Right cardiac atrium (tissue), 5 donors: ENCODE measurements around the gene NCOA6. TPM values are rescaled to one million over a fixed set of nuclear protein-coding genes. Genes with fewer than 3 reads are reported as not detected.

Source experiments
- ATAC-seq, 2 donors: fragments of 200-7000 bp; cut with Tn5 transposase; one replicate each; pipeline versions ENCODE4 v1.8.0 to v1.9.1; 2020; ENCODE audit warnings: moderate library complexity in 2 of 2, mild to moderate bottlenecking in 1 of 2
- DNase-seq, 3 donors: peaks; one replicate each; pipeline ENCODE4 v3.0.0-alpha.2; 2020
- H3K27ac ChIP-seq: one replicate; pipeline ENCODE4 v1.5.1; 2013; ENCODE audit warnings: mild to moderate bottlenecking, low read length, control low read depth, moderate library complexity
- H3K27me3 ChIP-seq: one replicate; pipeline ENCODE4 v1.6.1; 2013; ENCODE audit not compliant: control insufficient read depth, insufficient read depth
- H3K4me1 ChIP-seq: one replicate; pipeline ENCODE4 v1.6.1; 2013; ENCODE audit warnings: low read length; ENCODE audit not compliant: control insufficient read depth, insufficient read depth
- H3K4me3 ChIP-seq: one replicate; pipeline ENCODE4 v1.5.1; 2013; ENCODE audit warnings: low read length, control low read depth
- H3K9me3 ChIP-seq: one replicate; pipeline ENCODE4 v1.6.1; 2013; ENCODE audit warnings: low read length; ENCODE audit not compliant: control insufficient read depth
- WGBS: extraction: QIAGEN DNeasy Blood & Tissue Kit; methylation state at CpG from one replicate; pipeline ENCODE4 v1.1.7; 2013; 5-methylcytosine and 5-hydroxymethylcytosine counted together
- intact Hi-C, 4 donors: fragments of 100-400 bp; cut with DNase I; formaldehyde crosslinking; loops; one replicate each; pipeline versions ENCODE4 v1.11.0 to v1.14.0; 2022 to 2023
- polyA plus RNA-seq: library from polyadenylated mRNA; stranded (reverse); fragments of 200-250 nt; gene quantifications from one replicate; pipeline ENCODE4 v1.2.3, GENCODE V29; 2013
- total RNA-seq, 4 donors: library from RNA; stranded (reverse); fragmentation: NEBNext Ultra II Directional; extraction: Animal tissue kit (Norgen Biotek cat#: 25700); gene quantifications; one replicate each; pipeline ENCODE4 v1.2.1, GENCODE V29; 2021
- donor health status: healthy with polysubstance abuse.
- donor health status: DM: no; HTN: yes; CAD: no.
- donor health status: DM: no; HTN: no; CAD: no.
- donor health status: DM: no; HTN: yes; CAD: no; lungs with severe emphysema.
- donor health status: DM: yes; HTN: yes; CAD: no.

NCOA6 gene
- total and polyA plus RNA-seq, 5 donors: 17.8 to 26.5 (median 19.9) TPM

DNA sequence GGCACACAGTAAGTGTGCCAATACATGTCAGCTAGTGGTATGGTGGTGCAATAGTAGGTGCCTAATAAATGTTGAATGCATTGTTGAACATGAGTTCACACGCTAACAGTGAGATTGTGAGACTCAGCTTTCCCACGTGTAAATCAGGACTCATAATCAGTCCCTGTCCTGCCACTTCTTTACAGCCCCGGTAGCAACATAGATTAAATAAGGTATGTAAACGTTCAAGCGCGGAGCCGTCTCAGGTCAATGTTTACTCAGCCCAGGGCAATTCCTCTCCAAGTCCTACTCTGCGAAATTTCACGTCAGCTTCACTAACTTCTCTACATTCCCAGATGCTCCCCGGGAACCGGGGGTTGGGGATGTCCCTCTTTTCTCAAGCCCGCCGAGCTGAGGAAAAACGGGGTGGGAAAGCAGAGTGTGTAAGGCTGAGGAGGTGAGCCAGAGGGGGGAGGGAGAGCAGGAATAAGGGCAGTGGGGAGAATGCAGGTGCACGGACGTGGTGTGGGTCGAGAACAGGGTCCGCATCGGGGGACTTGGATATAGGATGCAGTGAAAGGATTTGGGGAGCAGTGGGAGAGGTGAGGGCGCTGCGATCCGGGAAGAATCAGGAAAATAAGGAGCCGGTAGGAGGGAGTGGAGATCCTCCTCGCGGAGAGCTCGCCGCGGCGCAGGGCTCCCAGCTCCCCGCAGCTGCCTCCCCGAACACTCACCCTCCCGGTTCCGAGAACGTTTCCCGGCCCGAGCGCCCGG lies 121.9 kb downstream of the NCOA6 start:
- DNase-seq (no peak), ATAC-seq (peak in 1 of 2 donors; percentile 8)
- under 1% methylated on average over 38 of the region's 38 CpGs for WGBS
- intact Hi-C loops: loop anchor here in 2 of 4 donors (10.0 kb wide), 2 partner anchors 119 to 139 kb away; no protein-coding TSS in a partner anchor
- H3K27me3 ChIP-seq: no peaks in the 10 kb centered on the region
- no peaks in the 10 kb centered on the region for H3K9me3 ChIP-seq
- peaks cover 3% of the 10 kb centered on the region for H3K4me1 ChIP-seq
- peak overlapping the region; percentile 76 for H3K4me3 ChIP-seq
- peak overlapping the region; percentile 59 for H3K27ac ChIP-seq

DNA sequence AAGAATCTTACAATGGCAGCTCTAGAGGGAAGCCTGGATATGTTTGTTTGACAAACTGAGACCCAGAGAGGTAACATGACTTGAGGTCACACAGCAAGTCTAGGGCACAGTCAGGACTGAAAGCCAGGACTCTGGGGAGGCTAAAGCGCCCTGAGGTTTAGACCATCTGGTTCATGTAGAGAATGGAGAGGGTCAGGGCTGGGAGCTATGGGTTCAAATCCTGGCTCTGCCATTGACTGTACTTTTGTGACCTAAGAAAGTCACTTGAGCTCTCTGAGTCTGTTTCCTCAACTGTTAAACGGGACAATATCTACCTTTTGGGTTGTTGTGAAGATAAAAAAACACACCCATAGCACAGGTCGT lies 122.4 kb downstream of the NCOA6 start:
- H3K4me3 ChIP-seq: no peak overlapping the region
- H3K4me1 ChIP-seq: peaks cover 3% of the 10 kb centered on the region
- H3K27ac ChIP-seq: no peak overlapping the region
- 42% methylated on average over 3 of the region's 3 CpGs for WGBS
- DNase-seq: no peak
- no peak for ATAC-seq
- intact Hi-C loops: loop anchor here in 2 of 4 donors (10.0 kb wide), 2 partner anchors 118 to 138 kb away; no protein-coding TSS in a partner anchor
- no peaks in the 10 kb centered on the region for H3K9me3 ChIP-seq
- no peaks in the 10 kb centered on the region for H3K27me3 ChIP-seq

DNA sequence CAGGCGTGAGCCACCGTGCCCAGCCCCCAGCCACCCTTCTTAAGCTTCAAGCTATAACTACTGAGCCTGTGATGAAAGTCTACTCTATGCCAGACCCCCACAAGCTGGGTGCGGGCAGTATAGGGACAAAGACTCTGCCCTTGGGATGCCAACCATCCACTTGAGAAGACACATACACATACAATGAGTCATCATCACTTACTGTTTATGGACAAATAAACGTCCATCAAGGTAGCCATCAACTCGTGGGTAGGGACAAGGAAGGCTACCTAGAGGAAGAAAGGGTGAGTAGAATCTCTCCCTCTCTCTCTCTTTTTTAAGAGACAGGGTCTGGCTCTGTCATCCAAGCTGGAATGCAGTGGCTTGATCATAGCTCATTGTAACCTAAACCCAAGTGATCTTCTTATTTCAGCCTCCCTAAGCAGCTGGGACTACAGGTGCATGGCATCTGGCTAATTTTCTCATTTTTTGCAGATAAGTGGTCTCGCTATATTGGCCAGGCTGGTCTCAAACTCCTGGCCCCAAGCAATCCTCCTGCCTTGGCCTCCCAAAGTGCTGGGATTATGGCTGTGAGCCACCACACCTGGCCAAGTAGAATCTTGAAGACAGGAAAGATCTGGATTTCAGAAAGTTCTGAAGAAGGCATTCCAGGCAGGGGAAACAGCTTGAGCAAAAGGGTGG lies 123.9 kb downstream of the NCOA6 start:
- Histone ChIP-seq H3K4me3 (no peak overlapping the region), H3K27me3 (no peaks in the 10 kb centered on the region), H3K9me3 (no peaks in the 10 kb centered on the region), H3K27ac (no peak overlapping the region), H3K4me1 (peaks cover 3% of the 10 kb centered on the region)
- ATAC-seq (no peak), DNase-seq (no peak)
- 80% methylated on average over 6 of the region's 6 CpGs for WGBS
- intact Hi-C loops: loop anchor here in 2 of 4 donors (10.0 kb wide), 2 partner anchors 117 to 137 kb away; no protein-coding TSS in a partner anchor

DNA sequence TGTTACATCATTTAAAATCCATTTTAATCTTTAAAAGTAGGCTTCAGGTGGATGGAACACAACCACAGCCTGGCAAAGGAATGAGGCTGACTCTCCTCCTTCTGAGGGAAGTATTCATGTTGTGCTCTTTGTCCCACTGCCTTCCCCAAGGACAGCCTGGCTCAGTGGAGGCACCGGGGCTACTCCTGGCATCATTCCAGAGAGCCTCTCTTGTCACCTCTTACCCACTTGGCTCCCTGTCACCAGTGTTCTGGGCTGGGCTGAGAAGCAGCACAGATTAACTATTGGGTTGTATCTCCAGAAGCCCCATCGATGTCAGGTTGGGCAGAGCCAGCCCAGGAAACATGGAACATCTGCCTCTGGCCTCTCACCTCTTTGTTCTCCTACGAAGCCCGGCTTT lies 132.0 kb downstream of the NCOA6 start:
- intact Hi-C loops: no loop called here
- Histone ChIP-seq H3K27me3 (no peaks in the 10 kb centered on the region), H3K4me1 (no peaks in the 10 kb centered on the region), H3K27ac (no peak overlapping the region), H3K4me3 (no peak overlapping the region), H3K9me3 (no peaks in the 10 kb centered on the region)
- ATAC-seq (peak; percentile 47 to 68), DNase-seq (no peak)
- 30% methylated on average over 4 of the region's 4 CpGs for WGBS

DNA sequence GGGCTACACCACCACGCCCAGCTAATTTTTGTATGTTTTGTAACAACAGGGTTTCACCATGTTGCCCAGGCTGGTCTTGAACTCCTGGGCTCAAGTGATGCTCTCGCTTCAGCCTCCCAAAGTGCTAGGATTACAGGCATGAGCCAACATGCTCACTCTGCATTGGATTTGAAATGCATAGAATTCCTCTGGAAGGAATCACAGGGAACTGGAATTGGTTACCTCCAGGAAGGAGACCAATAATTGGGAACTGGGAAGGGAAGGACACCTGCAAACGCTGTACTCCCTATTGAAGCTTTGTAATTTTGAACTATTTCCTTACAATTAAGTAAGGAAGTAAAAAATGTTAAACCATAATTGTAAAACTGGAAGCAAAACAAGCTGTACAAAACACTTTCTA lies 133.6 kb downstream of the NCOA6 start:
- WGBS: 85% methylated on average over 3 of the region's 3 CpGs
- no peaks in the 10 kb centered on the region for H3K4me1 ChIP-seq
- H3K4me3 ChIP-seq: no peak overlapping the region
- no peak for DNase-seq
- no peaks in the 10 kb centered on the region for H3K9me3 ChIP-seq
- intact Hi-C loops: no loop called here
- ATAC-seq: no peak
- no peak overlapping the region for H3K27ac ChIP-seq
- H3K27me3 ChIP-seq: no peaks in the 10 kb centered on the region

DNA sequence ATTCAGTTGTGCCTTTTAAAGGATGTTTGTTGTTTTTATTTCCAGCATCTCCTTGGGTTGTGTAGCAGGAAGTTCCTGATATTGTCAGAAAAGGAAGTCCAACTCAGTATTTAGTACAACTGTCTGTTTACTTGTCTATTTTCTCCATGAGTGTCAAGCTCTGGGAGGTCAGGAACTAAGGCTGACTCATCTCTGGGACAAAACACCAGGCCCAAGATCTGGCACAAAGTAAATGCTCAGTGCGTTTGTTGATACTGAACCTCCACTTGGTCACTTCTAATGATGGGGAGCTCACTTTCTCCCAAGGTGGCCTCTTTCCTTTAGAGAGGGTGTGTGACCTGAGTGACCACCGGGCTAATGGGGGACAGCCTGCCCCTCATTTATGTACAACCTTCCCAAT lies 136.0 kb downstream of the NCOA6 start:
- ATAC-seq (peak in 1 of 2 donors; percentile 47), DNase-seq (no peak)
- 68% methylated on average over 2 of the region's 2 CpGs for WGBS
- no peak overlapping the region for H3K4me3 ChIP-seq
- H3K27me3 ChIP-seq: no peaks in the 10 kb centered on the region
- no peaks in the 10 kb centered on the region for H3K9me3 ChIP-seq
- H3K4me1 ChIP-seq: no peaks in the 10 kb centered on the region
- intact Hi-C loops: loop anchor here in 1 of 4 donors (10.0 kb wide), 1 partner anchor 55 kb away; no protein-coding TSS in a partner anchor
- peak overlapping the region; percentile 43 for H3K27ac ChIP-seq

DNA sequence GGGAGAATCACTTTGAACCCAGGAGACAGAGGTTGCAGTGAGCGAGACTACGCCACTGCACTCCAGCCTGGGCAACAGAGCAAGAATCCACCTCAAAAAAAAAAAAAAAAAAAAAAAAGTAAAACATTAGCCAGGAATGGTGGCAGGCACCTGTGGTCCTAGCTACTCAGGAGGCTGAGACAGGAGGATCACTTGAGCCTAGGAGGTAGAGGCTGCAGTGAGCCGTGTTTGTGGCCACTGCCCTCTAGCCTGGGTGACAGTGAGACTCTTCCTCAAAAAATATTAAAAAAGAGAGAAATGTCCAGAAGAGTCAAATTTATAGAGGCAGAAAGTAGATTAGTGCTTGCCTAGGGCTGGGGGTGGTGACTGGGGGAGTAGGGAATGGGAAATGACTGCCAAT lies 141.8 kb downstream of the NCOA6 start:
- no peak overlapping the region for H3K27ac ChIP-seq
- intact Hi-C loops: loop anchor here in 1 of 4 donors (10.0 kb wide), 1 partner anchor 61 kb away; no protein-coding TSS in a partner anchor

DNA sequence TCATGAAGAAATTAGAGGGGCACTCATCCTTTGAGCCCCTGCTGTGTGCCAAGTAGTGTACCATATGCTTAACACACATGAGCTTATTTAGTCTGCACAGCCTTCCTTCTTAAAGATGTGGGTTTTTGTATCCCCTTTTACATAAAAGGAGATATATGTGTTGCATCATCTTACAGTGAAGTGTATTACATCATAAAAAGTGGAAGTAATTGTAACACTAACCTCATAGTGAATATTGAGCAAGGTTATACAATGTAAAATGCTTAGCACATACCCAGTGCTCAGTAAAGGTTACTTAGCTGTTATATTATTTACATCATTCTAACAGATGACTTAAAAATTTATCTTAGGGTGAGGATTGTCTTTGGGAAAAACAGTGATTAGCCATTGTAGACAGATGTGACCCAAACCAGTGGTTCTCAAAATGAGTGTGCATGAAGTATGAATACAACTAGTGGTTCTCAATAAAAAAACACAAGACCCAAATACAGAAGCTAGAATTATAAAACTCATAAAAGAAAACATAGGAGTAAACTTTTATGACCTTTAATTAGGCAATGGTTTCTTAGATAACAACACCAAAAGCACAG lies 144.8 kb downstream of the NCOA6 start:
- ATAC-seq: no peak
- Histone ChIP-seq H3K27me3 (no peaks in the 10 kb centered on the region), H3K4me3 (no peak overlapping the region), H3K4me1 (no peaks in the 10 kb centered on the region), H3K27ac (no peak overlapping the region), H3K9me3 (no peaks in the 10 kb centered on the region)
- DNase-seq: no peak
- intact Hi-C loops: loop anchor here in 1 of 4 donors (10.0 kb wide), 1 partner anchor 64 kb away; no protein-coding TSS in a partner anchor

More for the DNA sequence above, 141.8 kb downstream of the NCOA6 start:
- ATAC-seq (no peak), DNase-seq (no peak)
- H3K4me1 ChIP-seq: no peaks in the 10 kb centered on the region
- 90% methylated on average over 3 of the region's 3 CpGs for WGBS
- H3K9me3 ChIP-seq: no peaks in the 10 kb centered on the region
- no peaks in the 10 kb centered on the region for H3K27me3 ChIP-seq
- H3K4me3 ChIP-seq: no peak overlapping the region

DNA sequence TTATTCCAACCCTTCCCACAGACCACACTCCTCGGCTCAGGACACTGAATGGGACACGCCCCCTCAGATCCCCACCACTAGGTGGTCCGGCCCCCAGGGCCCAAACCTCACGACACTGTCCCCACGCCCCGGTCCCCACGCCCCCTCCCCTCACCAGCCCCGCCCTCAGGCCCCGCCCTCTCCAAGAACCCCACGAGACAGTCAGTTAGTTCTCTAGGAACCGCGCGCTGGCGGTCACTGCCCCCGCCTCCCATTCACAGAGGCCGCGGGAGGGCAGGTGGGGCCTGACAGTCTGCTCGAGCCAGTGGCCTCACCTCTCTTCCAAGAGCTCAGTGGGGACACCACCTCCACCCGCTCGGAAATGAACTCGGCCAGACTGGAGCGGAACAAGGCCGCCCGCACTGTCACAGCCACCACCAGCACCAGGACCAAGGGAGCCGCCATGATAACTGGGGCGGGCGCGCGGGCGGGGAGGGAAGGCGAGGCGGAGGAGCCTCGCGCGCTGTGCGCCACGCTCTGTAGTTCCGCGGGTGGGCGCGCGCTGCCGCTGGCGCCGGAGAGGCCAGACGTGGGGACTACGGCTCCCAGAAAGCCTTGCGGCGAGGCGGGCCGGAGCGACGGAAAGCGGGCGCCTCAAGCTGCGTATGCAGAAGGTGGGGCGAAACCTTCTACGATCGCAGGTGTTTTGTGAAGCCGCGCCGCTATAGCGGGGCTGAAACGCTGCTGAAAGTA lies 148.6 kb downstream of the NCOA6 start, which contains the start of gene PIGU:
Gene PIGU, minus strand, starts transcription at position 451 of the 732 bp plus-strand sequence. Its CDS starts 7 bp downstream, at position 444.
- WGBS: under 1% methylated on average over 64 of the region's 64 CpGs
- DNase-seq: peak; percentile 96 to 98 (median 98)

DNA sequence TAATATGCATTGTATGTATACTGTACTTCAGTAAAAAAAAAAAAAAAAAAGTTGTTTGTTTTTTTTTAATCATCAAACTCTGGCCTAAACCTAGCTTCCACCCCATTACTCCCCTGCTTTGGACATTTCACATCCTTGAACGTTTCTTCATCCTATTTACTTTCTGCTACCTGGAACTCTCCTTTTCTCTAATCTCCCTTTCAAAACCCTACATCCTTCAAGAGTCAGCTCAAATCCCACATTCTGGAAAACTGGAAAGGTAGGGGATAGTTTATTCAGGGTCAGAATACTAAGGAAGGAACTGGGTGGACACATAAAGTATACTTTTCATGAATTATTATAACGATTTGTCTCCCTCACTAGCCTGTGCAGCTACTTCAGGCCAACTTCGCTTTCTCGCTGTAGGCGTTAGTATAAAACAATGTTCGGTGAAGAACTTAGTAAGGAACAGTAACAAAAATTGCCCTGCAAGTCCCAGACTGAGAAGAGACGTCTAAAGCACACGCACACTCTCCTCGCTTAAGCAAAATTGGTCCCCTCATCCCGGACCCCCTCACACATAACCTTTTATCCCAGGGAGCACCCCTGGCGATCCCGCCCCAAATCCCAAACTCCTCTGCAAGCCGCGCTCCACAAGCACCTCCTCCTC lies 149.3 kb downstream of the NCOA6 start:
- H3K4me3 ChIP-seq: peak overlapping the region; percentile 89
- no peaks in the 10 kb centered on the region for H3K9me3 ChIP-seq
- no peaks in the 10 kb centered on the region for H3K27me3 ChIP-seq
- intact Hi-C loops: no loop called here
- peak overlapping the region; percentile 45 for H3K27ac ChIP-seq
- DNase-seq (no peak), ATAC-seq (no peak)
- H3K4me1 ChIP-seq: no peaks in the 10 kb centered on the region
- WGBS: 1% methylated on average over 14 of the region's 14 CpGs

More for the DNA sequence above, 148.6 kb downstream of the NCOA6 start, which contains the start of gene PIGU:
- Histone ChIP-seq H3K4me3 (peak within 1 kb of the TSS; percentile 89), H3K27ac (peak within 1 kb of the TSS; percentile 72), H3K9me3 (no peaks in the 10 kb centered on the region), H3K4me1 (no peaks in the 10 kb centered on the region), H3K27me3 (no peaks in the 10 kb centered on the region)
- intact Hi-C loops: no loop called here
- ATAC-seq: peak; percentile 100
